IMR-90 (cell line): ENCODE data around the gene GPR39.

ENCODE experiments used
- CEBPB ChIP-seq: IDR thresholded peaks from 2 replicates; pipeline ENCODE4 v1.6.1; 2012; ENCODE audit warnings: low read depth, low read length, improper control_type of control experiment
- POLR2A ChIP-seq: IDR thresholded peaks from 2 replicates; pipeline ENCODE4 v1.6.1; 2012; ENCODE audit warnings: mild to moderate bottlenecking, low read depth, low read length
- RAD21 ChIP-seq: IDR thresholded peaks from 2 replicates; pipeline ENCODE4 v1.6.1; 2012; ENCODE audit warnings: low read length, improper control_type of control experiment
- RCOR1 ChIP-seq: IDR thresholded peaks from 2 replicates; pipeline ENCODE4 v1.6.1; 2012; ENCODE audit warnings: mild to moderate bottlenecking, low read length, improper control_type of control experiment; ENCODE audit not compliant: insufficient replicate concordance
- RFX5 ChIP-seq: IDR thresholded peaks from 2 replicates; pipeline ENCODE4 v1.8.0; 2012; ENCODE audit warnings: low read depth, mild to moderate bottlenecking, low read length, moderate library complexity
- SMC3 ChIP-seq: fragments of 150-350 bp; IDR thresholded peaks from 2 replicates; pipeline ENCODE4 v1.6.1; 2016; ENCODE audit warnings: low read depth, mild to moderate bottlenecking, antibody characterized with exemption, low read length, moderate library complexity
- TF ChIP-seq, protein P1 (sequence below): conservative IDR thresholded peaks from 2 replicates; pipeline ENCODE4 v1.5.1; 2012; ENCODE audit warnings: mild to moderate bottlenecking, low read depth, low read length, improper control_type of control experiment
- TF ChIP-seq, protein P2 (sequence below): fragments of 150-350 bp; IDR thresholded peaks from 2 replicates; pipeline ENCODE4 v1.6.1; 2017; ENCODE audit warnings: mild to moderate bottlenecking, antibody characterized with exemption, low read length, low read depth

DNA sequence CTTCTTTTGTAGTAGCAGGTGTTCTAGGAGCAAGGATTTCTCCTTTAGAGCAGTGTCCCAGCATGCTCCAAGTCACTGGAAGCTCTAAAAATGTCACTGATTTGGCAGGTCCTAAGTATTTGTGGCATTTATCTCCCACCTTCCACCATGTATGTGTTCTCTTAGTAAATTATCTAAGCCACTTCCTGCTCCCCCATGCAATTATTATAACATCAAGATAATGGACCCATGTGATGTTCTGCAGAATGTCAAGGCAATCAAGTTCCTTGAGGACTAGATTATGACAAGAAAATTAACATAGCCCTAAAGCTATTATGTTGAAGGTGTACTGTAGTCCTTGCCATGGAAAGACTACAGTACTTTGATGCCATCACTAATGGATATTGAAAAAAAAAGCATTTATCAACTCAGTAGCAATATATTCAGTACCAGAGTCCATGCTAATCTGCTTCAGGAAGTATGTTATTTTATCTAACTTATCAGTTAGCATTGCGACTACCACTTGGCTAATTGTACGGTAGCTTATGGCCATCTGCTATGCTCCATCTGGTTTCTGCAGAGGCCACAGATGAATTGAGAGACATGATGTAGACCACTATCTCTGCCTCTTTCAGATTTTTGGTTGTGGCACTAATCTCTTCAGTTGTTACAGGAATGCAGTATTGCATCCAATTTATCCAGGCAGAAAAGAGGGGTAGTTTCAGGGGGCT is 56.7 kb downstream of the GPR39 start:
- TF ChIP-seq, protein P1, sequence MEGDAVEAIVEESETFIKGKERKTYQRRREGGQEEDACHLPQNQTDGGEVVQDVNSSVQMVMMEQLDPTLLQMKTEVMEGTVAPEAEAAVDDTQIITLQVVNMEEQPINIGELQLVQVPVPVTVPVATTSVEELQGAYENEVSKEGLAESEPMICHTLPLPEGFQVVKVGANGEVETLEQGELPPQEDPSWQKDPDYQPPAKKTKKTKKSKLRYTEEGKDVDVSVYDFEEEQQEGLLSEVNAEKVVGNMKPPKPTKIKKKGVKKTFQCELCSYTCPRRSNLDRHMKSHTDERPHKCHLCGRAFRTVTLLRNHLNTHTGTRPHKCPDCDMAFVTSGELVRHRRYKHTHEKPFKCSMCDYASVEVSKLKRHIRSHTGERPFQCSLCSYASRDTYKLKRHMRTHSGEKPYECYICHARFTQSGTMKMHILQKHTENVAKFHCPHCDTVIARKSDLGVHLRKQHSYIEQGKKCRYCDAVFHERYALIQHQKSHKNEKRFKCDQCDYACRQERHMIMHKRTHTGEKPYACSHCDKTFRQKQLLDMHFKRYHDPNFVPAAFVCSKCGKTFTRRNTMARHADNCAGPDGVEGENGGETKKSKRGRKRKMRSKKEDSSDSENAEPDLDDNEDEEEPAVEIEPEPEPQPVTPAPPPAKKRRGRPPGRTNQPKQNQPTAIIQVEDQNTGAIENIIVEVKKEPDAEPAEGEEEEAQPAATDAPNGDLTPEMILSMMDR: no peak
- TF ChIP-seq POLR2A (no peak), RAD21 (no peak), RCOR1 (no peak), RFX5 (no peak), SMC3 (no peak), CEBPB (no peak)
- TF ChIP-seq, protein P2, sequence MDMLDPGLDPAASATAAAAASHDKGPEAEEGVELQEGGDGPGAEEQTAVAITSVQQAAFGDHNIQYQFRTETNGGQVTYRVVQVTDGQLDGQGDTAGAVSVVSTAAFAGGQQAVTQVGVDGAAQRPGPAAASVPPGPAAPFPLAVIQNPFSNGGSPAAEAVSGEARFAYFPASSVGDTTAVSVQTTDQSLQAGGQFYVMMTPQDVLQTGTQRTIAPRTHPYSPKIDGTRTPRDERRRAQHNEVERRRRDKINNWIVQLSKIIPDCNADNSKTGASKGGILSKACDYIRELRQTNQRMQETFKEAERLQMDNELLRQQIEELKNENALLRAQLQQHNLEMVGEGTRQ: no peak
